Common myeloid progenitor, CD34-positive (primary cell): ENCODE measurements around the gene ITGAV.

Experiments used
- CTCF ChIA-PET: fragments of 350-600 bp; sonication (Branson Sonifier 250); formaldehyde crosslinking; loops from one replicate; lab custom pipeline; 2021; ENCODE audit warnings: antibody characterized with exemption; lab: Charles Lee
- POLR2A ChIA-PET: fragments of 350-600 bp; sonication (Branson Sonifier 250); formaldehyde crosslinking; loops from one replicate; lab custom pipeline; 2021; ENCODE audit warnings: antibody characterized with exemption; lab: Charles Lee
- DNase-seq, 3 donors: peaks; one replicate each; pipeline versions ENCODE4 v3.0.0 to v3.0.0-alpha.2; 2013
- H3K27ac ChIP-seq, 2 experiments: 1 replicate in 1 of 2; 2 replicates in 1 of 2; pipeline ENCODE4 v1.7.0; 2013; ENCODE audit warnings: inconsistent platforms in 2 of 2, low read length in 2 of 2, mild to moderate bottlenecking in 2 of 2, low read depth in 1 of 2, moderate library complexity in 1 of 2; ENCODE audit not compliant: severe bottlenecking in 2 of 2, insufficient read depth in 1 of 2, poor library complexity in 1 of 2
- H3K27me3 ChIP-seq, 5 experiments: replicated peaks in 2 of 5; 1 replicate in 3 of 5; 2 replicates in 2 of 5; pipeline versions ENCODE4 v1.6.1 to v1.7.0; 2013; ENCODE audit warnings: low read length in 4 of 5, mild to moderate bottlenecking in 2 of 5, moderate library complexity in 2 of 5, inconsistent platforms in 1 of 5; ENCODE audit not compliant: insufficient read depth in 5 of 5, control insufficient read depth in 4 of 5
- H3K36me3 ChIP-seq, 4 experiments: 1 replicate in 2 of 4; 2 replicates in 2 of 4; pipeline versions ENCODE4 v1.6.1 to v1.7.0; 2013; ENCODE audit warnings: low read length in 3 of 4, control low read depth in 1 of 4, mild to moderate bottlenecking in 1 of 4; ENCODE audit not compliant: control insufficient read depth in 4 of 4, insufficient read depth in 4 of 4
- H3K4me1 ChIP-seq, 4 experiments: 1 replicate in 3 of 4; 2 replicates in 1 of 4; pipeline versions ENCODE4 v1.6.1 to v1.7.1; 2013; ENCODE audit warnings: low read length in 3 of 4, mild to moderate bottlenecking in 3 of 4, control low read depth in 1 of 4, inconsistent platforms in 1 of 4, moderate library complexity in 1 of 4; ENCODE audit not compliant: control insufficient read depth in 4 of 4, insufficient read depth in 4 of 4; ENCODE audit errors: control extremely low read depth in 1 of 4
- H3K4me3 ChIP-seq, 7 experiments: 1 replicate in 4 of 7; 2 replicates in 3 of 7; pipeline versions ENCODE4 v1.5.1 to v1.7.0; 2013; ENCODE audit warnings: mild to moderate bottlenecking in 7 of 7, low read length in 6 of 7, moderate library complexity in 6 of 7, inconsistent platforms in 2 of 7, low read depth in 2 of 7, control low read depth in 1 of 7; ENCODE audit not compliant: insufficient read depth in 4 of 7, control insufficient read depth in 1 of 7; ENCODE audit errors: extremely low read depth in 1 of 7
- H3K9me3 ChIP-seq, 5 experiments: 1 replicate in 4 of 5; 2 replicates in 1 of 5; pipeline versions ENCODE4 v1.6.1 to v1.7.1; 2013; ENCODE audit warnings: low read length in 4 of 5, mild to moderate bottlenecking in 2 of 5, inconsistent platforms in 1 of 5, low read depth in 1 of 5, moderate library complexity in 1 of 5; ENCODE audit not compliant: control insufficient read depth in 4 of 5, insufficient read depth in 2 of 5; ENCODE audit errors: control extremely low read depth in 1 of 5
- WGBS: methylation state at CpG from one replicate; pipeline ENCODE4 v1.1.5; 2013; ENCODE audit not compliant: insufficient coverage; 5-methylcytosine and 5-hydroxymethylcytosine counted together

The ITGAV gene

GRCh38 chr2:186670831-186671230, 81.0 kb downstream of the ITGAV start:
- DNase-seq = no peak
- H3K36me3 ChIP-seq = peaks cover 25 to 73% (median 56%) of the 10 kb centered on the region in 4 experiments

GRCh38 chr2:186675380-186675779, 85.5 kb downstream of the ITGAV start:
- Histone ChIP-seq H3K36me3 (peaks cover 19 to 61% (median 40%) of the 10 kb centered on the region in 4 experiments), H3K27ac (no peak overlapping the region), H3K27me3 (no peaks in the 10 kb centered on the region), H3K9me3 (peaks cover 2 to 16% (median 4%) of the 10 kb centered on the region in 5 experiments), H3K4me3 (no peak overlapping the region), H3K4me1 (no peaks in the 10 kb centered on the region)
- POLR2A ChIA-PET = interaction anchor here (1.0 kb wide), 1 partner anchor 10 kb away, joined by 3 read pairs; no protein-coding TSS in a partner anchor
- DNase-seq = no peak
- CTCF ChIA-PET = interaction anchor here (1.2 to 1.5 kb wide), 2 partner anchors 13 to 171 kb away, joined by 3 to 4 read pairs; no protein-coding TSS in a partner anchor
- 100% methylated on average over 1 of the region's 1 CpG for WGBS

More at GRCh38 chr2:186670831-186671230, 81.0 kb downstream of the ITGAV start:
- WGBS = 100% methylated on average over 2 of the region's 2 CpGs
- no peaks in the 10 kb centered on the region for H3K27me3 ChIP-seq
- H3K4me1 ChIP-seq = no peaks in the 10 kb centered on the region
- H3K4me3 ChIP-seq = no peak overlapping the region
- POLR2A ChIA-PET = no interaction called here
- CTCF ChIA-PET = no interaction called here
- peaks cover 2 to 16% (median 4%) of the 10 kb centered on the region in 5 experiments for H3K9me3 ChIP-seq
- H3K27ac ChIP-seq = no peak overlapping the region

GRCh38 chr2:186683341-186683740, 93.5 kb downstream of the ITGAV start:
- ChIA-PET CTCF (no interaction called here), POLR2A (no interaction called here)
- 100% methylated on average over 4 of the region's 4 CpGs for WGBS
- Histone ChIP-seq H3K27me3 (no peaks in the 10 kb centered on the region), H3K4me3 (no peak overlapping the region), H3K36me3 (peaks cover 0 to 3% (median 0%) of the 10 kb centered on the region in 4 experiments), H3K4me1 (no peaks in the 10 kb centered on the region), H3K9me3 (peaks cover 0 to 17% (median 4%) of the 10 kb centered on the region in 5 experiments), H3K27ac (no peak overlapping the region)
- no peak for DNase-seq

- Histone ChIP-seq H3K4me3 (no peak overlapping the region), H3K27ac (no peak overlapping the region), H3K4me1 (no peaks in the 10 kb centered on the region), H3K36me3 (peaks cover 0 to 2% (median 0%) of the 10 kb centered on the region in 4 experiments), H3K27me3 (no peaks in the 10 kb centered on the region), H3K9me3 (peaks cover 0 to 23% (median 4%) of the 10 kb centered on the region in 5 experiments)
- WGBS = 100% methylated on average over 1 of the region's 2 CpGs
- DNase-seq = peak in 2 of 3 donors; percentile 20 to 26
- CTCF ChIA-PET = no interaction called here
- POLR2A ChIA-PET = no interaction called here
Measured at GRCh38 chr2:186687807-186688211, 98.0 kb downstream of the ITGAV start.

GRCh38 chr2:186688813-186689212, 99.0 kb downstream of the ITGAV start:
- peaks cover 0 to 23% (median 4%) of the 10 kb centered on the region in 5 experiments for H3K9me3 ChIP-seq
- ChIA-PET POLR2A (no interaction called here), CTCF (no interaction called here)
- H3K4me3 ChIP-seq = no peak overlapping the region
- peaks cover 0 to 2% (median 0%) of the 10 kb centered on the region in 4 experiments for H3K36me3 ChIP-seq
- no peak overlapping the region for H3K27ac ChIP-seq
- no CpG with 5 or more reads among the region's 3 CpGs for WGBS
- no peak for DNase-seq
- no peaks in the 10 kb centered on the region for H3K27me3 ChIP-seq
- H3K4me1 ChIP-seq = peaks cover 0 to 6% (median 4%) of the 10 kb centered on the region in 4 experiments

GRCh38 chr2:186690786-186691185, 100.9 kb downstream of the ITGAV start:
- DNase-seq = peak; percentile 53 to 88 (median 85)
- H3K4me3 ChIP-seq = no peak overlapping the region
- no peaks in the 10 kb centered on the region for H3K27me3 ChIP-seq
- no peak overlapping the region for H3K27ac ChIP-seq
- peaks cover 0 to 2% (median 0%) of the 10 kb centered on the region in 4 experiments for H3K36me3 ChIP-seq
- WGBS = no CpG with 5 or more reads among the region's 2 CpGs
- POLR2A ChIA-PET = interaction anchor here (1.2 kb wide), 1 partner anchor 101 kb away, joined by 3 read pairs; the partner anchor contains the start of gene ITGAV
- peaks cover 11 to 21% (median 14%) of the 10 kb centered on the region in 4 experiments for H3K4me1 ChIP-seq
- H3K9me3 ChIP-seq = peaks cover 0 to 23% (median 4%) of the 10 kb centered on the region in 5 experiments
- CTCF ChIA-PET = no interaction called here

- Histone ChIP-seq H3K27ac (no peak overlapping the region), H3K27me3 (no peaks in the 10 kb centered on the region), H3K4me3 (no peak overlapping the region), H3K9me3 (peaks cover 0 to 19% (median 3%) of the 10 kb centered on the region in 5 experiments), H3K4me1 (peaks cover 11 to 21% (median 14%) of the 10 kb centered on the region in 4 experiments), H3K36me3 (peaks cover 0 to 2% (median 0%) of the 10 kb centered on the region in 4 experiments)
- DNase-seq = no peak
- ChIA-PET CTCF (no interaction called here), POLR2A (interaction anchor here (1.2 kb wide), 1 partner anchor 101 kb away, joined by 3 read pairs; the partner anchor contains the start of gene ITGAV)
Measured at GRCh38 chr2:186691231-186691630, 101.4 kb downstream of the ITGAV start.
